Subcutaneous adipose tissue (tissue), 4 donors: ENCODE results near the gene RTN4IP1. TPM values are rescaled to one million over a fixed set of nuclear protein-coding genes. Genes with fewer than 3 reads are reported as not detected.

Experiments used
- total RNA-seq, 4 donors: library from RNA; depleted of rRNA; stranded (reverse); fragments of >200 nt; gene quantifications; one replicate each; pipeline ENCODE4 v1.1.0, GENCODE V29; 2016
- TF ChIP-seq, protein P1 (sequence below): fragments of 450-650 bp; IDR thresholded peaks from one replicate; pipeline ENCODE4 v1.5.1; 2016; ENCODE audit warnings: low read depth, mild to moderate bottlenecking, control low read depth, antibody characterized with exemption, moderate library complexity

The RTN4IP1 gene
- total RNA-seq, 4 donors from 2014 or later: 2.9 to 8.6 (median 3.4) TPM

DNA sequence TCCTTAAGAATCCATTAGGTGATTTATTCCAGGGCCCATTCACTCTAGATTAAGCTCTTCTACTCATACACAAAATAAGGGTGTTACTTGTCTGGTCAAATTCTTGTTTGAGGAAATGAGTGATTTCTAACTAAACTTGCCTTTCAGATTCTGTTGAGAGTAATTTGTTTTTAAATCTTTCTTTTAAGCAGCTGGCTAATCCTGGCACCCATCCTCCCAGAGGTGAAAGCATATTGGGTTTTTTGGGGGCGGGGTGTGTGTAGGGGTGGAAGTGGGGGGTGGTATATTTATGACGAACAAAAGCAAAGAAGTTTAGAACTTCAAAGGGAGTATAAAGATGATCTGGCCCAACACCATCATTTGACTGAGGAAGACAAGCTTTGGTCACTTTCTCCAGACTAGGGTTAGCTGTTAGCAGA lies 94.7 kb downstream of the RTN4IP1 start:
- TF ChIP-seq, protein P1, sequence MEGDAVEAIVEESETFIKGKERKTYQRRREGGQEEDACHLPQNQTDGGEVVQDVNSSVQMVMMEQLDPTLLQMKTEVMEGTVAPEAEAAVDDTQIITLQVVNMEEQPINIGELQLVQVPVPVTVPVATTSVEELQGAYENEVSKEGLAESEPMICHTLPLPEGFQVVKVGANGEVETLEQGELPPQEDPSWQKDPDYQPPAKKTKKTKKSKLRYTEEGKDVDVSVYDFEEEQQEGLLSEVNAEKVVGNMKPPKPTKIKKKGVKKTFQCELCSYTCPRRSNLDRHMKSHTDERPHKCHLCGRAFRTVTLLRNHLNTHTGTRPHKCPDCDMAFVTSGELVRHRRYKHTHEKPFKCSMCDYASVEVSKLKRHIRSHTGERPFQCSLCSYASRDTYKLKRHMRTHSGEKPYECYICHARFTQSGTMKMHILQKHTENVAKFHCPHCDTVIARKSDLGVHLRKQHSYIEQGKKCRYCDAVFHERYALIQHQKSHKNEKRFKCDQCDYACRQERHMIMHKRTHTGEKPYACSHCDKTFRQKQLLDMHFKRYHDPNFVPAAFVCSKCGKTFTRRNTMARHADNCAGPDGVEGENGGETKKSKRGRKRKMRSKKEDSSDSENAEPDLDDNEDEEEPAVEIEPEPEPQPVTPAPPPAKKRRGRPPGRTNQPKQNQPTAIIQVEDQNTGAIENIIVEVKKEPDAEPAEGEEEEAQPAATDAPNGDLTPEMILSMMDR: no peak

DNA sequence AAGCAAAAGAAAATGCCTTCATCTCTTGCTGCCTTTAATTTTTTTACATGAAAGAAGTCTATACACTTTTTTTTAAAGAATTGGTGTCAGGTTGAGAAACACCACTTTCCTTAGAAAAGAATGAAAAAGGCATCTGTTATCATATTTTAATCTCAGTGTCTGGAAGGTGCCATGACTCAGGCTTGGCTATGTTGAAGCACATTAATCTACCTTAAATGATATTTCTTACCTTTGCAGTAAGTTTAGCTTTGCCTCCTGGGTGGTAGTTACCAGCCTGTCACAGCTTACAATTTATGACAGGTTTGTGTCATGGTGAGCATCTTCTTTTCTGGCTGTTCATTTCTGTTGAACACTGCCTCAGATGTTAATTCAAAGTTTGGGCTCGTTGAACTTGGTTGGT lies 95.3 kb downstream of the RTN4IP1 start:
- TF ChIP-seq, protein P1: no peak

DNA sequence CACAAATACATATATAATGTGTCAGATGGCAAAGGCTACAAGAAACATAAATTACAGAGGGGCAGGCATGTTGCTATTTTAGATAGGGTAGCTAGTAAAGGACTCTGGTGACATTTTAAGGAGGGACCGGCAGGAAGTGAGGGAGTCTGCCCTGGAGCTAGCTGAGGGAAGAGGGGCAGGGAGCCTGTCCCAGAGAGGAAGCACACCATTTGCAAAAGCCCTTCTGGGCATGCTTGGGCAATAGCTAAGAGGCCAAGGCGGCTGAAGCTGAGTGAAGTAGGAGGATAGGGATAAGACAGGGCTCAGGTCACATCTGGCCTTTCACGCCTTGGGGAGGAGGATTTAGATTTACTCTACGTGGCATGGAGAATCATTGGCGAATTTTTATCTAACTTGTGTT lies 96.2 kb downstream of the RTN4IP1 start:
- TF ChIP-seq, protein P1: no peak

DNA sequence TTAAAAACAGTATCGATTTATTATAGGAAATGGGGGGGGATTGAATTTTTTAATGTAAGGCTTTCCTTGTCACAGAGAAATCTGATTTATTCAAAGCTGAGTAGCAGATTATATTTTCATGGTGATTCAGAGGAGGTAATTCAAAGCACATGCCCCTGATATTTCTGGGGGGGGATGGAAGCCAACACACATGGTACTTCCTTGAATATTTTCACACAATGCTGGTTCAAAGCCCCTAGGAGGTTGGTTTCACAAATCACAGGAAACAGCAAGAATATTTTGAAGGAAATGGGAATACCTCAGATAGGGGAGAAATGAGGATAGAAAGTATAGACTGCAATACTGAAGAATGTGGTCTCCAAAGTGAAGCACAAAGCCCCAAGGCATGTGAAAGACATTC lies 98.8 kb downstream of the RTN4IP1 start:
- TF ChIP-seq, protein P1: no peak

DNA sequence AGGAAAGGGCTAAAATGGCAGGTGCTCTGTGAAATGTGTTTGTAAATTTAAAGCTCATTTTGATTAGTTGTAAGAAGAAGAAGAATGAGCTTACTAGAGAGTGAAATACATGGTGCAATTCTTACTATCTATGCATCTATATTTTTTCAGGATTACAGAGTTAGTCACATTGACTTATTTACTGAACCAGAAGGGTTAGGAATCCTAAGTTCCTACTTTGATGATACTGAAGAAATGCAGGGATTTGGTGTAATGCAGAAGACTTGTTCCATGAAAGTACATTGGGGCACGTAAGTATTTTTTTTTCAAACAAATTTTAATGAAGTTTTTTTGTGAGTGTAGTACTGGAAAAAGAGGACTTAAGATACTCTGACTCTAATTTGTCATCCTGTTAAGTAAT lies 99.3 kb downstream of the RTN4IP1 start:
- TF ChIP-seq, protein P1: no peak

DNA sequence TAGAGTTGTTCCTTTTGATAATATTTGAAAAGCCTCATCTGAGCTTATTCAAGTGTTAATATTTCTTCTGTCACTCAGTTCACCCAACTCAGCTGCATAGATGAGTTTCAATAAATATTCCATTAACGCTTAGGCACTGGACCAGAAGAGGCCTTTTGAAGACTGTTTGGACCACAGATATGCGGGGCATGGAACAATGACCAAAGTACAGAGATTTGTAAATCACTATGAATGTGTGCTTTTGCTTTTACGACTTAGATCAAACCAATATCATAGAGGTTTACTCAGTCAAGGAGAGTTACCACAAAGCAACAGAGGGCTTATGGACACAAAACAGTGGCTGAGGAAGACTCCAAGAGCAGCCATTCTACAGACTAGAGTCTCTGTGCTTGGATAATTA lies 99.9 kb downstream of the RTN4IP1 start:
- TF ChIP-seq, protein P1: no peak

DNA sequence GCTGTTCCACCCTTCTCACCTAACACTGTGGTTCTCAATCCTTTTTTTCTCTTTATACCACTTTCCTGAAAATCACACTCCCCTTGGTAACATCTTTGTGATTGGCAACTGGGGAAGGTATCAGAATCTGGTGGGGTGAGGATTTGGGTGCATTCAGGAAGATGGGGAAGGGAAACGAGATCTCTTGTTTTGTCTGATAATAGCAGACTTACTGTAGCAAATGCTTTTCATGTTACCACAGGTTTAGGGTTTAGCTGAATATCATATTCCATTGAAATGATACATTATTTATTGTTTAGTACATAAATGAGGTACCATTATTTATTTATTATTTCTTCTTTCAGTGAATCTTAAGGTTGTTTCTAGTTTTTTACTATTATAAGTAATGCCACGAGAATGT lies 100.8 kb downstream of the RTN4IP1 start:
- TF ChIP-seq, protein P1: no peak

DNA sequence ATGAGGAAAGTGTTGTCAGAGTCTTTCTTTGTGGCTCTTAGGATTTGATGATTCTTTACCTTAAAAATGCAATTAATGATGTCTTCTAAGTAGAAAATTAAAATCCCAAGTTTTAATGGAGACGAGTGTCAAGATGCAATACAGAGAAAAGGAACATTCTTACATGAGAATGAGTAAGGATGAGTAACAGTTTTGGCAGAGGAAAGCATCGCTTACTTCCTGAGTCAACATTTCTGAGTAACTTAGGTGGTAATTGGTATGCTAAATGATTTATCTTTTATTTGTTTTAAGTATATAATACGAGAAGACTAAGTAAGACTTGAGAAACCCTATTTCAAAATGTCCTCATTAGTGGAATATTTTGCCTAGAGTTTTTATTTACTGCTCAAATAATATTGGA lies 101.3 kb downstream of the RTN4IP1 start:
- TF ChIP-seq, protein P1: no peak
